Astrocyte of the hippocampus (primary cell): Measurements from ENCODE around the gene SOCS3.

ENCODE experiments used
- DNase-seq: peaks from one replicate; pipeline ENCODE4 v3.0.0; 2011; ENCODE audit warnings: low read depth, low spot score

SOCS3 gene

DNA sequence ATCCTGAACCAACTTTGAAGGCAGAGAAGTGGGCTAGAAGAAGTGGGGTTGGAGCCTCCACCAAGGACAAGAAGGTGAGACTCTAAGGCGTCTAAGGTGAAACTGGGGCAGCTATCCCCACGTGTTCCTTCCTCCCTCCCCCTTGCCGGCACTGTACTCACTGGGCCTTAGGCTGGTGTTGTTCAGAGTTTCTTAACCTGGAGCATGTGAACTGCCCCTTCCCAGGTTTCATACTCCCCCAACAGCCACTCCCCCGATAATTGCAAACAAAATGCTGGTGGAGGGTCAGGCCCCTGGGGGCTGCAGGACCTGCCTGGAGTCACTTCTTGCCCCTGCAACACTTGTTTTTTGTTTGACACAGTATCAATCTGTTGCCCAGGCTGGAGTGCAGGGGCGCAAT, 7.3 kb upstream of the SOCS3 start:
- DNase-seq = no peak

DNA sequence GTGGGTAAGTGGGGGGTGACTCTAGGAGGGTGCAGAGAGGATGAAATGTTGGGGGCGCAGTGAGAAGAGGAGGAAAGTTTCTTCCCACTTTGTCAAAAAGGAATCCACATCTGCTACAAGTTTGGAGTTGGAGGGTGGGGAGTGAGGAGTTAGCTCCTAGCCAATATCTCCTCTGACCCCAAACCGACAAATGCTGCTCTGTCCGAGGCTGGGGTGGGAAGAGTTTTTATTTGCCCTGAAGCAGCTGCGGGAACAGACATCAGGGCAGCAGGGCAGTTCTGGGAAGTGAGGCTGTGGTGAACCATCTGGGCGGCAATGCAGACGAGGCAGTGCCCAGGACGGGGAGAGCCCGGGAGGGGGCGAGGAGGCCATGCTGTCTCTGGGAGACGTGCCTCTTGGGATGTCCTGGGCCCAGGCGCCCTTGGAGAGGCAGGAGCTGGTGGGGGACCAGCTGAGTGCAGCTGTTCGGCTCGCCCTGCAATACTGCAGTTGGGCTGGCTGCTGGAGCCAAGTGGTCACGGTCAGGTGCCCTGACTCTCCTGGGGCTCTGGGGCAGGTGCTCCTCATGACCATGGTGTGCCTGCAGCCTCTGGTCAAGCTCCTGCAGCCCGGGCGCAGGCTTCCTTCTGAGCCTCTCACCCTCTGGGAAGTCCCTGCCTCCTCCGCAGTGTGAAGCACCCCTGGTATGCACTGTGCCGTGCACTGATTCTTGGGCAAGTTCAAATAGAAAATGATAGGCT, 6.4 kb upstream of the SOCS3 start:
- DNase-seq = peak; percentile 50

DNA sequence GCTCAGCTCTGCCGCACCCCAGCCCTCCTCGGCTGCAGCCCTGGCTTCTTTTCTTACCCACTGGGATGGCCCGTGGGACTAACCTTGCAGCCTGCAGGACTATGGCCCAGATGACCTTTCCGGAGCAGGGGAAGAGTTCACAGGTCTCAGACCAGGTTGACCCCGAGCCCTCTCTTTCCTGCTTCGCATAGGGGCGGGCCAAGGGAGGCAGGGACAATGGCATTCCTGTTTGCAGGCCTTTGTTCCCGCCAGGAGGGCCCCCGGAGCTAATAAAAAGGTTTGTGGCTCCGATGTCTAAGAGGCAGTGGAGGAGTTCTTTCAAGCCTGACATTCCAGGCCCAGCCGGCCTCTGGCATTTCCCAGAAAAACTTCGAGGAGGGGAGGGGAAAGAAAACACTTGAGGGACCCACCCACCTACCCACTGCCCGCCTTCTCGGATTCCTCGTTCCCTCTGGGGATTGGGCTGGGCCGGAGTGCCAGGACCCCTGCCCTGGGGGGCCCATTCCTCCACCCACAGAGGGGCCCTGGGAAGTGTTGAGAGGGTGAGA, 5.8 kb upstream of the SOCS3 start:
- peak; percentile 94 for DNase-seq

DNA sequence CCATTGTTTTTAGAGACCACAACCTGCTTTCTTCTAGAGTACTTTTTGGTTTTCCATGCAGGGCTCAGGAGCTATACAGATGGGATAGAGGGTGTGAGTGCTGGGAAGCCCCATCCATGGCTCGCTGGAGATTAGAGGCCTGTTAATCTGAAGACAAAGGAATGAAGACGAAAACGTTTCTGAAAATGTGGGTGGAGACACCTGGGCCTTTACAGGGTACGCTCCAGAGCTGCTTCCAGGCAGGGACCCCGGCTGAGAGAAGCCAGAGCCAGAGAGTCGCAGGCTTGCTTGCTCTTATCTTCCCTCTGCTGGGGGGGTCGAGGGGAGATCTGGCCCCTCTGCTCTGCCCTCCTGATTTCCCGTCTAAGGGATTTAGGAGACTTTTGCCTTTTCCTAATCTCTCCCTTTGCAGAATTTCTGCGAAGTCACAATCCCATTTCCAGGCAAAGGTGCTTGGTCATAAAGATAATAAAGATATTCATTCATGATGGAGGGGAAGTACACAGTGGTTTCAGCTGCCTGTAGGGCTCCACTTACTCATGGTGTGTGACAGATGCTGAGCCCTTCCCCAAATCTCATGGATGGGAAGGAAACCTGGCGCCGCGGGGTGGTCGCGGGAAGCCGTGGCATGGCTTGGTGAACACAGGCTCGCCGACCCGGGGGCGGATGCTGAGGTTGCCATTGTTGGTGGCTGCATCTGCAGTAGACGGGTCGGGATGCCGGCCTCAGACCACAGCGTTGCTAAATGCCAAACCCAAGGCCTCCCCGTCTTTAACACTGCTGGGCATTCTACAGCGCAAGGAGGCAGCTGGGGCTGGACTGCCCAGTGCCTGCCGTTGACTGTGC, 4.8 kb upstream of the SOCS3 start:
- peak; percentile 49 for DNase-seq

DNA sequence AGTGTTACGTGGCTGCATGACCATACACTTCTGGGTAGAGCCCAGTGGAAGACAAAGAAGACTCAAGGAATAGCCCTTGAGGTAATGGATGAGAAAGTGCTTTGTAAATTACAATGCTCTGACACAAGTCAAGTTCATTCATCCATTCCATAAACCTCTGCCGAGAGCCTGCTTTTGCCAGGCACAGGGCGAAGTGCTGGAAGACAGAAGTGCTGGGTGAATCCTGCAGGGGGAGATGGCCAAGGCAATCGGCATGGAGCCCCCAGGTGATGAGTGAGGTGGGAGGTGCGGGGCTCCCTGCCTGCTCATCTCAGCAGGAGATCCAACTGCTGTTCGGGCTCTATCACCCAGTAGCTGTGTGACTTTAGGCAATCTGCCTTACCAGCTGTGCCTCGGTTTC, 2.8 kb upstream of the SOCS3 start:
- DNase-seq = peak; percentile 19

DNA sequence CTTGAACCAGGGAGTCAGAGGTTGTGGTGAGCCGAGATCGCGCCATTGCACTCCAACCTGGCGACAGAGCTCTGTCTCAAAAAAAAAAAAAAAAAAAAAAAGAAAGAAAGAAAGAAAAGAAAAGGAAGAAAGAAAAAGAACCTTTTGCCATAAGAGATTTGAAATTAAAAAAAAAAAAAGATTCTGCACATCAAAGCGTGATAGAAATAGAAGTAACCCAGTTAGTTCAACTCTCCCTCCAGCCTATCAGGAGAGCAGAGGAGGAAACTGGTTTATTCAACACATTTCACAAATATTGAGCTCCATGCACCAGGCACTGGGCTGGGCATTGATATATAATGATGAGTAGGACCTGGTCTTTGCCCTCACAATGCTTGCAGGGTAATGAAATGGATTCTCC, 2.4 kb upstream of the SOCS3 start:
- no peak for DNase-seq

DNA sequence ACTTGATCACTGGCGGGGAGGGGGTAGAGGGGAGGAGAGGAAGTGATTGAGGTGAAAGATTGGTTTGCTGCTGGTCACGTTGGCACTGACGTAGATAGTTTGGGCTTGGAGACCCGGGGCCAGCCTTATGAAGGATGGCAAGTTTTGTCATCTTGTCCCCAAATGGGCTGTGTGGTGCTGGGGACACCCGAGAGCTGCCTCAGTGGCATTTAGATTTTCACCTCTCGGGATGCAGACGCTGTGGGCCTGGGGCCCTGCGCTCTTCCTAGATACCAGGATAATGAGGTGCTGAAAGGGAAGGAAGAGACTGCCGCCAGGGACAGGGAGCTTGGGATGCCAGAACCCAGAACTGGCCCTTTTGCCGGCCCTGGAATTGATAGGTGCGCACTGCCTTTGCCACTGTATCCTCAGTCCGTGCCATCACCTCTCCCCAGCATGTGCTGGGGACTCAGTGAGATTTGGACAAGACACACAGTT, 1.4 kb upstream of the SOCS3 start:
- no peak for DNase-seq

DNA sequence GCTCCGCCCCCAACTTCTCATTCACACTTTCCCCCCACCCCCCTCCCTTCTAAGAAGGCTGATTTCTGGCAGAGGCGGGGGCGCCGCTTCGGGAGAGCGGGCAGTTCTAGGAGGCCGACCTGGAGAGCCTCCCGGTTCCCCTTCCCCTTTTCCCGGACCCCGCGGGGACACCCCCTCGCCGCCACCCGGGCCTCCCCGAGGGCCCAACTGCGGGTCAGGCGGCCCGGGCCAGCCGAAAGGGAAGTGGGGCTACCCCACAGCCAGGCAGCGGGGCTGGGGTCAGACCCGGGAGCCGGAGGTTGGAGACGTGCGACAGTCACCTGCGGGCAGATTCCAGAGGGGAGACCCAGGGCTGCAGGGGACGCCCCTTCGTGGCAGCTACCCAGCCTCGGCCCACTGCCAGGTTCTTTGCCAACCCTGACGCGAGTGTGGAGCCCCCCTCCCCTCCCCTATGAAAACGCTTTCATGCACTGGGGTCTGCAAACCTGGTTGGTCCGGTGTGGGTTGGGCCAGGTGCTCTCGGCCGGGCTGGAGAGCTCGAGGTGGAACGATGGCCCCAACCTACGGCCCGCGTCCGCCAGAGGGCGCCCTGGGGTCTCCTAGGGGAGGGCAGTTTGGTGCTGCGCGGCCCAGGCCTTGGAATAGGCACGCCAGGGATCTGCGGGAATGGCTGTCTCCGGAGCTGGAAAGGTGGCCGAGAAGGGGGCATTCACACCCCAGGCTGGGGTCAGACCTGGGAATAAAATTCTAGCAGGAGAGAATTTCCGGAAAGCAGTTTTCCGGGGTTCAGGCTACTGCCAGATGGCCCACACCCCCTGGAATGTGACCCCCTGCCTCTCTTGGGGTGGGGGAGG, 721 bp upstream of the SOCS3 start:
- peak; percentile 96 for DNase-seq

DNA sequence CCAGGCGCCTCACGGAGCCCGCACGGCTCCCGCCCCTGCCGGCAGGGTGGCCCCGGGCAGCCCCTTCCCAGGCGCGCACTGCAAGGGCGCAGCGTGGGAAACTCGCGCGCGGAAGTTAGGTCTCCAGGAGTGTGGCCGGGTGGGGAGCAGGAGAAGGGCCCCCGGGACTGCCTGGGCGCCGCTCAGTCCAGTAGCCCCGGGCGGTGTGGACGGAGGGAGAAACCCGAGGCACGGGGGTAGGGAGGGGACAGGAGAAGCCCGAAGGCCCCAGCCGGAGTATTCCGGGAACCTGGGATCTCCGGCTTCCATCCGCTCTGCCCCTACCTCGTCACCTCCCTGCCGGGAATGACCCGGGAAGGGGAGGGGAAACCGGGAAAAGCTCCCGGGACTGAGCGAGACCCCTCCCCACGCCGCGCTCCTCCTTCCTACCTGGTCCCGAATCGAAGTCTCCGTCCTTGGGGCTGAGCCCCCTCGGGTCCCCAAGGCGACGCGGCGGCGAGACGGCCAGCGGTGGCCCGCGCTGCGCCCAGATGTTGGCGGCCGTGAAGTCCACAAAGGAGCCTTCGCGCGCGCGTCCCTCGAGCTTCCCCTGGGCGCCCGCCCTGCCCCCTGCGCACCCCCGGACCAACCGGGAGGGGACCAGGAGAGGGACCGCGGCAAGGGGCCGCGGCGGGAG, 418 bp downstream of the SOCS3 start:
- DNase-seq = no peak

DNA sequence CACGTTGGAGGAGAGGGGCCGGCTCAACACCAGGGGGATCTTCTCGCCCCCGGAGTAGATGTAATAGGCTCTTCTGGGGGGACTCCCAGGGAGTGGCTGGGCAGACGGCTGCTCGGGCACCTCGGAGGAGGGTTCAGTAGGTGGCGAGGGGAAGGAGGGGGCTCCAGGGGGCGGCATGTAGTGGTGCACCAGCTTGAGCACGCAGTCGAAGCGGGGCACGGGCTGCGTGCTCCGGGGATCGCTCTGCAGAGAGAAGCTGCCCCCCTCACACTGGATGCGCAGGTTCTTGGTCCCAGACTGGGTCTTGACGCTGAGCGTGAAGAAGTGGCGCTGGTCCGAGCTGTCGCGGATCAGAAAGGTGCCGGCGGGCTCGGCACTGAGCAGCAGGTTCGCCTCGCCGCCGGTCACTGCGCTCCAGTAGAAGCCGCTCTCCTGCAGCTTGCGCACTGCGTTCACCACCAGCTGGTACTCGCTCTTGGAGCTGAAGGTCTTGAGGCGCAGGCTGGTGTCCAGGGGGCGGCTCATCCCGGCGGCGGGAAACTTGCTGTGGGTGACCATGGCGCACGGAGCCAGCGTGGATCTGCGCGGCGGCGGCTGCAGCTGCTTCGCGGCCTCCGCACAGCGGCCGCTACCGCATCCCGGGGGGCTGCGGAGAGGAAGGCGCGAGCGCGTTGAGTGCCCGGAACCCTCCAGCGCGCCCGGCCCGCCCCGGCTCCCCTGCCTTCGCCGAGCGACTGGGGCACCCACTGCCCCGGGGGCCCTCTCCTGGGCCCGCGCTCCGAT, 1.1 kb downstream of the SOCS3 start:
- peak; percentile 76 for DNase-seq

DNA sequence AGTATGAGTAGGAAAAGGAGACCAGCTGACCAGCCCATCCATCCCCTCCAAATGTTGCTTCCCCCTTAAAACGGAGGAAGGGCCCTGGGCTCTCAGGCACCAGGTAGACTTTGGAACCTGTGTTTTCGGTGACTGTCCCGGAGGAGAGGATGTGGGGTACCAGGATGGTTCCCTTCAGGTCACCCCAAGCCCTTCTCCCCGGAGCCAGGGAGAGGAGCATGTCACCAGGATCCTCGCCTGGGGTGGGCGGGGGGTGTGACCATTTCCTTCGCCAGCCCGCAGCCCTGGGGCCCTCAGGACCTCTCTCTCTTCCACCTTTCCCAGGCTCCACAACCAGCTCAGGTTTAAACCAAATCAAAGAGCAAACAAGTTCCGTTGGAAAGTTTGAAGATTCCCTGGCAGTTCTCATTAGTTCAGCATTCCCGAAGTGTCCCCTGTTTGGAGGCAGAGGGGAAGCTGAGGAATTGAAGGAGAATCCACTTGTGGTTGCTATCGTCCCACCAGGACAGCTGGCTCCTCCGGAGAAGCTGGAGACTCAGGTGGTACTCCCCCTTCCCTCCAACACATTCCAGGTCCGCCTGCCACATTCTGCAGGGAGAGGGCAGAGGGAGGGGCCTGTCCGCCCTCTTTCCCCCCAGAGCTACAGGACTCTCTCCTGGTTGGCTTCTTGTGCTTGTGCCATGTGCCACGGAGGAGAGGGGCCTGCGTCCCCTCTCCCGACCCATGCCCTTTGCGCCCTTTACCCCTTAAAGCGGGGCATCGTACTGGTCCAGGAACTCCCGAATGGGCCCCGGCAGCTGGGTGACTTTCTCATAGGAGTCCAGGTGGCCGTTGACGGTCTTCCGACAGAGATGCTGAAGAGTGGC, 2.0 kb downstream of the SOCS3 start:
- DNase-seq = peak; percentile 56

DNA sequence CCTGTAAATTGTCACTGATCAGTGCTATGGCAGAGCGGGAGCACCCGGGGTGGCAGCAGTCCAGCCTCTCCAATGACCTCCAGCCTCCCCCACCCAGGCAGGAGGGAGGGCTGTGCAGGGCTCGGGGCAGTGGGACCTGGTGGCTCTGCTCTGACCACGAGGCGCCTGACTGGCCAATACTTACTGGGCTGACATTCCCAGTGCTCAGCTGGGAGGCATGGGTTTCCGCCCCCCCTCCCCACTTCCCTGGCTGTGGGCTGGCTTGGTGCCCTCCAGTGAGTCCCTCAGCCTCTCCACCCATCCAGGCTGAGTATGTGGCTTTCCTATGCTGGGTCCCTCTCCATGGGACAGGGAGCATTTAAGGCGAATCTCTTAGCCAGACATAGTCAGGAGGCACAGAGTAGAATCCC, 2.7 kb downstream of the SOCS3 start:
- peak; percentile 93 for DNase-seq

DNA sequence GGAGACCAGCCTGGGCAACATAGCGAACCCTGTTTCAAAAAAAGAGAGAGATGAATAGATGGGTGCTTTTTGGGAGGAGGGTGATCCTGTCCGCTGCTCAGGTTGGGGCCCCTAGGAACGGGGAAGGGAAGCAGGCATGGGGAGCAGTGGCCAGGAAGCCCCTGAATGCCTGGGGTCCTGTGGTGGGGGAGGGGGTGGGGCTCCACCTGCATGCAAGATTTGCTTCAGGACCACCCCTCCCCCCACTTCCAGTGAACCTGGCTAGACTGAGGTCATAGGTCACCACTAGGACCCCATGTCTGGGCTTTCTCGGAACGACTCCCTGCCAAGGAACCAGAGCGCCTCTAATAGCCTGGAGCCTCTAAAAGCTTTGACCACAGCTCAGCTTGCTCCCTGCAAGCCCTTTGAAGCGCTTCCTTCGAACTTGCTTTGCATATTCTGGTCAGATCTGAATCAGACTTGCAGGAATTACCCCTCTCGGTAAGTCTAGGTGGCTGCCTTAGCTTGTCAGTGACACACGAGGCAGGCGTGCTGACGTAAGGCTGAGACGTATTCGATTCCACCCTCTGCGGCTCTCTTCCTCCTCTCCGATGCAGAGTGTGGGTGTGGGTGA, 3.7 kb downstream of the SOCS3 start:
- peak; percentile 93 for DNase-seq

DNA sequence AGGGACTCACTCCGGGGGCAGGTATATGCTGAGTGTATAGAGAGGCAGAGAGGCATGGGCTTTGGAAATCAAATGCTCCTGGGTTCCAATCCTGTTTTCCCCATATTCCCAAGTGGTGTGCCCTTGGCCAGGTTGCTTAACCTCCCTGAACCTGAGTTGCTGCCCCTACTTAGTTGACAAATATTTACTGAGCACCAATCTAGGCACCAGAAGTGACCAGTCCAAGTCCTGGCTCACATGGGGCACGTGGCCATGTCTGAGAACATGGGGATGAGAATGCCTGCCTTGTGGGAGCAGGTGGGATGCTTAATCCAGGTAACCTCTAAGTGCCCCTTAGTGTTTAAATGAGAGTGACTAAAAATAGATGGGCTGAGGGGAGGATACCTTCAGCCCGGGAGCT, 4.2 kb downstream of the SOCS3 start:
- DNase-seq = no peak

DNA sequence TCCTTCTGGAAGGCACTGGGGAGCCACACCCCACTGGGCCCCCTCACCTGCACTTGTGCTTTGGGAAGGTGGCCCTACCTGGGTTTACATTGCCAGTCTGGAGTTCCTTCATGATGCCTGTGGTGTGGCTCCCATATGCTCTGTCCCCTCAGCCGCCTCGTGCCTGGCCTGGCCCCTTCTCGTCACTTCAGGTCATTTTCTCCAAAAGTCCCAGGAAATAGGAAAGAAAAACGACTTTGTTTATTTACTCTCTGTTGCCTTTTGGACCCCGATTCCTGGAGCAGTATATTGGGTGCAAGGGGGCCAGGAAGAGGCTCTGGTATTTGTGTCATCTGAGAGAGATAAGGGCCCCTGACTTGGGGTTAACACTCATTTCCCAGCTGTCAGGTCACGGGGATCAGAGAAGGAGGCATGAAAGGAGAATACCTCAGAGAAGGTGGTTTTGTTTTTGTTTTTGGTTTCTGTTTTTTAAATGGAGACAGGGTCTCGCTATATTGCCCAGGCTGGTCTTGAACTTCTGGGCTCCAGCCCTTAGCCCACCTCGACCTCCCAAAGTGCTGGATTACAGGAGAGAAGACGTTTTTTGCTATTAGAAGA, 4.7 kb downstream of the SOCS3 start:
- no peak for DNase-seq

DNA sequence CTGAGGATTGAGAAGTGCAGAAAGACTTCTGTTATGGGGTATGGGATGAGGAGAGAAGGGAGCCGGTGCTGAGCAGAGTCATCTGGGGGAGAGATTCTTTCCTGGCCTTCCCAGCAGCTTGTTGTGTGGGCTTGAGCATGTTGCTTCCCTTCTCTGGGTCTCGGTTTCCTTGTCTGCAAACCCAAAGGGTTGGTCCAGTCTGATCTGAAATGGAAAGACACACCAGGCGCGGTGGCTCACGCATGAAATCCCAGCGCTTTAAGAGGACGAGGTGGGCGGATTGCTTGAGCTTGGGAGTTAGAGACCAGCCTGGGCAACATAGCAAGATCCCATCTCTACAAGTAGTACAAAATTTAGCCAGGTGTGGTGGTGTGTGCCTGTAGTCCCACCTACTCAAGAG, 6.0 kb downstream of the SOCS3 start:
- no peak for DNase-seq

DNA sequence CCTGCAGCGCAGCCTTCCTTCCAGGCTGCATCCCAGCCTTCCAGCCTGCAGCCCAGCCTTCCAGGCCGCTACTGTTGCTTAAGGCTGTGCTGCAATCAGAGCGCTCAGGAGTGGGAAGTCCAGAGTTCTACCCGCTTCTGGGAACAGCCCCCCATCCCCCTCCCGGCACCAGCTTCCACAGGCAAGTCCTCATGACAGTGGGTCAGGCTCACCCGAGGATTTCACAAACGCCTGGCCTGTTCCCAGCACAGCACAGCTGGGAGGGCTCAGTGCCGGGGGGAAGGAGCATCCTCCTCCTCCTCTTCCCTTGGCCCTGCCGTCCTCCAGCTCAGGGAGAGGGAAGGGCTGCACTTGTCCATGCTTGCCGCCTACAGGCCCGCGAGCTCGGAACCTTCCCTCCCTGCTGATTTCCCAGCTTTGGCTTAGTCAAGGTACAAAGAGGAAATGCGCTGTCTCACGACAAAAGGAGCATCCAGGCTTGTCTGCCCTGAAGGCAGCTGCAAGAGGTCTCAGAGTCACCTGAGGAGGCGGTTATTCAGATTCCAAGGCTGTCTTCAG, 8.3 kb downstream of the SOCS3 start:
- DNase-seq = peak; percentile 76
